Bronchial epithelial cell (primary cell): ENCODE measurements around the gene TBCE. TPM values are rescaled to one million over a fixed set of nuclear protein-coding genes. Genes with fewer than 3 reads are reported as not detected.

Experiments
- DNase-seq: peaks from one replicate; pipeline ENCODE4 v3.0.0-alpha.2; 2010; ENCODE audit warnings: low read depth
- FAIRE-seq: peaks from 2 replicates; lab custom pipeline; 2011; peaks lifted over from hg19 to GRCh38; lab: Jason Lieb, UNC
- H3K27me3 ChIP-seq: 2 replicates; pipeline ENCODE4 v1.5.1; 2011; ENCODE audit warnings: low read length; ENCODE audit not compliant: control insufficient read depth, insufficient read depth
- H3K36me3 ChIP-seq: 2 replicates; pipeline ENCODE4 v1.5.1; 2011; ENCODE audit warnings: low read length; ENCODE audit not compliant: control insufficient read depth, insufficient read depth
- H3K4me3 ChIP-seq: 2 replicates; pipeline ENCODE4 v1.5.1; 2011; ENCODE audit warnings: mild to moderate bottlenecking, low read depth, low read length, control low read depth
- total RNA-seq: library from RNA; depleted of rRNA; stranded (reverse); fragments of >200 nt; gene quantifications from 2 replicates; pipeline ENCODE4 v1.2.1, GENCODE V29; 2014
- TF ChIP-seq, protein P1 (sequence below): IDR thresholded peaks from 2 replicates; pipeline ENCODE4 v1.5.1; 2011; ENCODE audit warnings: mild to moderate bottlenecking, moderate library complexity, low read length, control low read depth, inconsistent platforms; ENCODE audit not compliant: insufficient read depth, severe bottlenecking

Gene TBCE
- total RNA-seq, 1 donor from 2014 or later = 25.0 TPM

- TF ChIP-seq, protein P1, sequence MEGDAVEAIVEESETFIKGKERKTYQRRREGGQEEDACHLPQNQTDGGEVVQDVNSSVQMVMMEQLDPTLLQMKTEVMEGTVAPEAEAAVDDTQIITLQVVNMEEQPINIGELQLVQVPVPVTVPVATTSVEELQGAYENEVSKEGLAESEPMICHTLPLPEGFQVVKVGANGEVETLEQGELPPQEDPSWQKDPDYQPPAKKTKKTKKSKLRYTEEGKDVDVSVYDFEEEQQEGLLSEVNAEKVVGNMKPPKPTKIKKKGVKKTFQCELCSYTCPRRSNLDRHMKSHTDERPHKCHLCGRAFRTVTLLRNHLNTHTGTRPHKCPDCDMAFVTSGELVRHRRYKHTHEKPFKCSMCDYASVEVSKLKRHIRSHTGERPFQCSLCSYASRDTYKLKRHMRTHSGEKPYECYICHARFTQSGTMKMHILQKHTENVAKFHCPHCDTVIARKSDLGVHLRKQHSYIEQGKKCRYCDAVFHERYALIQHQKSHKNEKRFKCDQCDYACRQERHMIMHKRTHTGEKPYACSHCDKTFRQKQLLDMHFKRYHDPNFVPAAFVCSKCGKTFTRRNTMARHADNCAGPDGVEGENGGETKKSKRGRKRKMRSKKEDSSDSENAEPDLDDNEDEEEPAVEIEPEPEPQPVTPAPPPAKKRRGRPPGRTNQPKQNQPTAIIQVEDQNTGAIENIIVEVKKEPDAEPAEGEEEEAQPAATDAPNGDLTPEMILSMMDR = no peak
- H3K36me3 ChIP-seq = peaks cover 2% of the 10 kb centered on the region
- H3K27me3 ChIP-seq = no peaks in the 10 kb centered on the region
- no peak for DNase-seq
- H3K4me3 ChIP-seq = no peak overlapping the region
- FAIRE-seq = no peak
Observed at GRCh38 chr1:235342471-235342870, 24.8 kb upstream of the TBCE start.

- no peak for FAIRE-seq
- TF ChIP-seq, protein P1 = no peak
- H3K27me3 ChIP-seq = no peaks in the 10 kb centered on the region
- H3K4me3 ChIP-seq = no peak overlapping the region
- peaks cover 2% of the 10 kb centered on the region for H3K36me3 ChIP-seq
- DNase-seq = no peak
Observed at GRCh38 chr1:235343726-235344125, 23.5 kb upstream of the TBCE start.

GRCh38 chr1:235351441-235351840 lies 15.8 kb upstream of the TBCE start:
- DNase-seq (no peak), FAIRE-seq (no peak)
- Histone ChIP-seq H3K27me3 (no peaks in the 10 kb centered on the region), H3K36me3 (no peaks in the 10 kb centered on the region), H3K4me3 (no peak overlapping the region)
- TF ChIP-seq, protein P1 = no peak

- no peak for FAIRE-seq
- no peaks in the 10 kb centered on the region for H3K27me3 ChIP-seq
- DNase-seq = no peak
- TF ChIP-seq, protein P1 = no peak
- no peaks in the 10 kb centered on the region for H3K36me3 ChIP-seq
- no peak overlapping the region for H3K4me3 ChIP-seq
Observed at GRCh38 chr1:235351898-235352297, 15.3 kb upstream of the TBCE start.

- FAIRE-seq (no peak), DNase-seq (no peak)
- no peaks in the 10 kb centered on the region for H3K36me3 ChIP-seq
- H3K27me3 ChIP-seq = no peaks in the 10 kb centered on the region
- TF ChIP-seq, protein P1 = no peak
- H3K4me3 ChIP-seq = no peak overlapping the region
Observed at GRCh38 chr1:235357485-235358373, 9.5 kb upstream of the TBCE start.
